ENCODE measurements around the gene MOB3A.

Gene MOB3A

GRCh38 chr19:2046046-2046907 is 49.8 kb downstream of the MOB3A start:
- H3F3A ChIP-seq (ENCODE audit: low read depth), result 0 out of 2 replicates have a peak, but pooled peaks cover 2% of the 10 kb centered on the region
- no peak for TF ChIP-seq EZH2phosphoT487 (IDR thresholded peaks at IDR 0.05; ENCODE audit: borderline replicate concordance)
- TF ChIP-seq, protein P1, sequence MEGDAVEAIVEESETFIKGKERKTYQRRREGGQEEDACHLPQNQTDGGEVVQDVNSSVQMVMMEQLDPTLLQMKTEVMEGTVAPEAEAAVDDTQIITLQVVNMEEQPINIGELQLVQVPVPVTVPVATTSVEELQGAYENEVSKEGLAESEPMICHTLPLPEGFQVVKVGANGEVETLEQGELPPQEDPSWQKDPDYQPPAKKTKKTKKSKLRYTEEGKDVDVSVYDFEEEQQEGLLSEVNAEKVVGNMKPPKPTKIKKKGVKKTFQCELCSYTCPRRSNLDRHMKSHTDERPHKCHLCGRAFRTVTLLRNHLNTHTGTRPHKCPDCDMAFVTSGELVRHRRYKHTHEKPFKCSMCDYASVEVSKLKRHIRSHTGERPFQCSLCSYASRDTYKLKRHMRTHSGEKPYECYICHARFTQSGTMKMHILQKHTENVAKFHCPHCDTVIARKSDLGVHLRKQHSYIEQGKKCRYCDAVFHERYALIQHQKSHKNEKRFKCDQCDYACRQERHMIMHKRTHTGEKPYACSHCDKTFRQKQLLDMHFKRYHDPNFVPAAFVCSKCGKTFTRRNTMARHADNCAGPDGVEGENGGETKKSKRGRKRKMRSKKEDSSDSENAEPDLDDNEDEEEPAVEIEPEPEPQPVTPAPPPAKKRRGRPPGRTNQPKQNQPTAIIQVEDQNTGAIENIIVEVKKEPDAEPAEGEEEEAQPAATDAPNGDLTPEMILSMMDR (conservative IDR thresholded peaks at IDR 0.05; ENCODE audit: low read length), result no peak
- peak overlapping the region; percentile 10 for H3K4me2 ChIP-seq (ENCODE audit: low read depth, low read length, poor library complexity, severe bottlenecking)
- H2AFZ ChIP-seq (ENCODE audit: low read length), result no peak overlapping the region
- no peak overlapping the region for H3K4me3 ChIP-seq (ENCODE audit: low read length, poor library complexity, severe bottlenecking)
- H4K20me1 ChIP-seq (ENCODE audit: insufficient read depth, low read length, poor library complexity, severe bottlenecking), result peaks cover 65% of the 10 kb centered on the region
- no peaks in the 10 kb centered on the region for H3K9me3 ChIP-seq (ENCODE audit: insufficient read depth, low read depth, low read length)
- peaks cover 77% of the 10 kb centered on the region for H3K79me2 ChIP-seq (ENCODE audit: insufficient read depth, low read length)
- peaks cover 4% of the 10 kb centered on the region; the same call in 1 of the 2 replicates for H3K36me3 ChIP-seq (ENCODE audit: insufficient read depth, low read length)
- H3K9me2 ChIP-seq (replicated peaks; ENCODE audit: low read depth, low read length), result no peaks in the 10 kb centered on the region
- H3K27me3 ChIP-seq (ENCODE audit: insufficient read depth, low read length, poor library complexity, severe bottlenecking), result no peaks in the 10 kb centered on the region
- no peak overlapping the region for H3K9ac ChIP-seq (ENCODE audit: low read depth, low read length, poor library complexity, severe bottlenecking)
- peaks cover 52% of the 10 kb centered on the region for H3K4me1 ChIP-seq (ENCODE audit: insufficient read depth, low read length, poor library complexity, severe bottlenecking)

- Histone ChIP-seq H3K36me3 (ENCODE audit: insufficient read depth, low read length) (peaks cover 11% of the 10 kb centered on the region; the same call in 1 of the 2 replicates), H3K9me2 (replicated peaks; ENCODE audit: low read depth, low read length) (no peaks in the 10 kb centered on the region), H3K4me1 (ENCODE audit: insufficient read depth, low read length, poor library complexity, severe bottlenecking) (peaks cover 52% of the 10 kb centered on the region), H3K9ac (ENCODE audit: low read depth, low read length, poor library complexity, severe bottlenecking) (no peak overlapping the region), H4K20me1 (ENCODE audit: insufficient read depth, low read length, poor library complexity, severe bottlenecking) (peaks cover 65% of the 10 kb centered on the region), H3K9me3 (ENCODE audit: insufficient read depth, low read depth, low read length) (no peaks in the 10 kb centered on the region), H3K27me3 (ENCODE audit: insufficient read depth, low read length, poor library complexity, severe bottlenecking) (no peaks in the 10 kb centered on the region), H3F3A (ENCODE audit: low read depth) (0 out of 2 replicates have a peak, but pooled peaks cover 2% of the 10 kb centered on the region), H3K4me2 (ENCODE audit: low read depth, low read length, poor library complexity, severe bottlenecking) (no peak overlapping the region), H3K4me3 (ENCODE audit: low read length, poor library complexity, severe bottlenecking) (no peak overlapping the region), H2AFZ (ENCODE audit: low read length) (no peak overlapping the region), H3K79me2 (ENCODE audit: insufficient read depth, low read length) (peaks cover 79% of the 10 kb centered on the region)
- no peak for TF ChIP-seq EZH2phosphoT487 (IDR thresholded peaks at IDR 0.05; ENCODE audit: borderline replicate concordance)
- TF ChIP-seq, protein P1 (conservative IDR thresholded peaks at IDR 0.05; ENCODE audit: low read length), result no peak
Observed at GRCh38 chr19:2045501-2046045, 50.6 kb downstream of the MOB3A start.

DNA sequence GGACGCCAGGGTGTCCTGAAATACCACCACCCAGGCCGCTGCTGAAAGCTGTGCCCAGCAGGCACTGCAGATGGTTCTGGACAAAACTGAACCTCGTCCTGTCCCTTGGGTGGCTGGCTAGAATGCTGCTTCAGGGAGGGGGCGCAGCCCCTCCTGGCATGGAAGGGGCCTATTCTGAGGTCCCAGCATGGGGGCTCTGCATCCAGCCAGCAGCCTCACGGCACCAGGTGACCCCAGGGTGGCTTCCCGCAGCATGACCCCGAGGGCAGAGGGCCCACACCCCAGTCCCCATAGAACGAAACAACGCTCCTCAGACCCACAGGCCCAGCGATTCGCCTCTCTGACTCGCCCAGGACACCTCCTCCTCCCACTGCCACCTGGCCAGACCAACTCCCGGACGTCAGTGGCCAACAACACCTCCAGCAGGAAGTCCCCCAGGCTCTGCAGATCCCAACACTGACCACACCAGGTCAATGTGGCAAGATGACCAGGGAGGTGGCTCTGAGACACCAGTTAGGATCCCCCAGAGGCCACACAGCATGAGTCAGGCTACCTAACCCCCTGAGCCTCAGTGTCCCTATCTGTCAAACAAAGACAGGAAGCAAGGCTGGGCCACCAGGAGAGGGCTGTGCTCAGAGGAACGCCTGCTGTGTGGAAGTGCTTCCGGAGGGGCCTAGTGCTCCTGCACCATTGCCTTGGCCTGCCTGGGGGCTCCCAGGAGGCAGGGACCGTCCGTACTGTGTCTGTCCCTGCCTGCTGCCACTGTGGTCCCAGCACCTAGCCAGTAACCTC is 51.2 kb downstream of the MOB3A start:
- H3K9me2 ChIP-seq (replicated peaks; ENCODE audit: low read depth, low read length), result no peaks in the 10 kb centered on the region
- H3K9ac ChIP-seq (ENCODE audit: low read depth, low read length, poor library complexity, severe bottlenecking), result no peak overlapping the region
- H3K9me3 ChIP-seq (ENCODE audit: insufficient read depth, low read depth, low read length), result no peaks in the 10 kb centered on the region
- peaks cover 58% of the 10 kb centered on the region for H4K20me1 ChIP-seq (ENCODE audit: insufficient read depth, low read length, poor library complexity, severe bottlenecking)
- H3K79me2 ChIP-seq (ENCODE audit: insufficient read depth, low read length), result peaks cover 72% of the 10 kb centered on the region
- H3K4me2 ChIP-seq (ENCODE audit: low read depth, low read length, poor library complexity, severe bottlenecking), result no peak overlapping the region
- H3K27me3 ChIP-seq (ENCODE audit: insufficient read depth, low read length, poor library complexity, severe bottlenecking), result no peaks in the 10 kb centered on the region
- 0 out of 2 replicates have a peak, but pooled peaks cover 2% of the 10 kb centered on the region for H3F3A ChIP-seq (ENCODE audit: low read depth)
- peaks cover 17% of the 10 kb centered on the region; the same call in 1 of the 2 replicates for H3K36me3 ChIP-seq (ENCODE audit: insufficient read depth, low read length)
- no peak overlapping the region for H2AFZ ChIP-seq (ENCODE audit: low read length)
- peaks cover 52% of the 10 kb centered on the region for H3K4me1 ChIP-seq (ENCODE audit: insufficient read depth, low read length, poor library complexity, severe bottlenecking)
- TF ChIP-seq, protein P1 (conservative IDR thresholded peaks at IDR 0.05; ENCODE audit: low read length), result no peak
- no peak for TF ChIP-seq EZH2phosphoT487 (IDR thresholded peaks at IDR 0.05; ENCODE audit: borderline replicate concordance)
- no peak overlapping the region for H3K4me3 ChIP-seq (ENCODE audit: low read length, poor library complexity, severe bottlenecking)

Data from Loucy (cell line).